ENCODE measurements around the gene CYP2C19.
"Not testable (repeated sequence)": the region's sequence is repeated elsewhere in the genome, so short reads cannot be mapped to it uniquely, and the experiment has no call there.

The CYP2C19 gene

DNA sequence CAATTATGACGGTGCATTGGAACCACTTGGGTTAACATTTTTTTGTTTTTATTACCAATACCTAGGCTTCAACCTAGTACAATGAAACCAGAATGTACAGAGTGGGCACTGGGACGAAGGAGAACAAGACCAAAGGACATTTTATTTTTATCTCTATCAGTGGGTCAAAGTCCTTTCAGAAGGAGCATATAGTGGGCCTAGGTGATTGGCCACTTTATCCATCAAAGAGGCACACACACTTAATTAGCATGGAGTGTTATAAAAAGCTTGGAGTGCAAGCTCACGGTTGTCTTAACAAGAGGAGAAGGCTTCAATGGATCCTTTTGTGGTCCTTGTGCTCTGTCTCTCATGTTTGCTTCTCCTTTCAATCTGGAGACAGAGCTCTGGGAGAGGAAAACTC lies at the start of gene CYP2C19:
Gene CYP2C19, plus strand, starts transcription at position 289 of the 400 bp plus-strand sequence. Its CDS starts 25 bp downstream, at position 314.
- Histone ChIP-seq H3K27ac (ENCODE audit: low read depth, low read length) (no peak within 1 kb of the TSS), H3K4me3 (ENCODE audit: low read depth, low read length) (no peak within 1 kb of the TSS), H3K36me3 (ENCODE audit: control insufficient read depth, insufficient read depth, low read length) (no peaks in the 10 kb centered on the region), H3K4me1 (ENCODE audit: control insufficient read depth, insufficient read depth, low read length) (peaks cover 6% of the 10 kb centered on the region; the same call in 1 of the 2 replicates), H3K9me3 (ENCODE audit: control insufficient read depth, insufficient read depth, low read depth, low read length) (0 out of 2 replicates have a peak, but pooled peaks cover 3% of the 10 kb centered on the region), H3K9ac (ENCODE audit: low read length) (no peak within 1 kb of the TSS), H3K27me3 (ENCODE audit: control insufficient read depth, insufficient read depth, low read length) (no peaks in the 10 kb centered on the region)

DNA sequence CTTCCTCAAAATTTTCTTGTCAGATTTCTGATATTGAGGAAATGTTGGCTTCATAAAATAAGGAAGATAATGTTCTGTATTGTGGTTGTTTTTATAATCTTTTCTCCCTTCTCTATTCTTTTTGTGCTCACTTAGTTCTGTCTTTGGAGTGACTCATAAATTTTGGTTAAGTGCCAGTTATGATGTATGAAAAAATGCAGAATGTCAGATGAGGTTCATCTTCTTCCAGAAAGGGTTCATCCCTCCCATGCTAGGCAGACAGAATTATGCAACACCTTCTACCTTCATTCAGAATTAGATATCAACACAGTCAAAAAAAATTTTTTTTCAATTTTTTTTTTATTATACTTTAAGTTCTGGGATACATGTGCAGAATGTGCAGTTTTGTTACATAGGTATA lies 36.6 kb upstream of the CYP2C19 start:
- no peaks in the 10 kb centered on the region for H3K9me3 ChIP-seq (ENCODE audit: control insufficient read depth, insufficient read depth, low read depth, low read length)
- H3K27me3 ChIP-seq (ENCODE audit: control insufficient read depth, insufficient read depth, low read length), result no peaks in the 10 kb centered on the region
- H3K9ac ChIP-seq (ENCODE audit: low read length), result no peak overlapping the region
- H3K4me1 ChIP-seq (ENCODE audit: control insufficient read depth, insufficient read depth, low read length), result no peaks in the 10 kb centered on the region
- no peaks in the 10 kb centered on the region for H3K36me3 ChIP-seq (ENCODE audit: control insufficient read depth, insufficient read depth, low read length)
- H3K27ac ChIP-seq (ENCODE audit: low read depth, low read length), result no peak overlapping the region
- H3K4me3 ChIP-seq (ENCODE audit: low read depth, low read length), result no peak overlapping the region

DNA sequence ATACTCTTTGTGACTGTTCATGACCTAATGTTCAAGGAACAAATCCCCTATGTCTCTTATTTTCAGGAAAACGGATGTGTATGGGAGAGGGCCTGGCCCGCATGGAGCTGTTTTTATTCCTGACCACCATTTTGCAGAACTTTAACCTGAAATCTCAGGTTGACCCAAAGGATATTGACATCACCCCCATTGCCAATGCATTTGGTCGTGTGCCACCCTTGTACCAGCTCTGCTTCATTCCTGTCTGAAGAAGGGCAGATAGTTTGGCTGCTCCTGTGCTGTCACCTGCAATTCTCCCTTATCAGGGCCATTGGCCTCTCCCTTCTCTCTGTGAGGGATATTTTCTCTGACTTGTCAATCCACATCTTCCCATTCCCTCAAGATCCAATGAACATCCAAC lies 27.3 kb upstream of the CYP2C19 start:
- H3K27me3 ChIP-seq (ENCODE audit: control insufficient read depth, insufficient read depth, low read length), result no peaks in the 10 kb centered on the region
- no peaks in the 10 kb centered on the region for H3K9me3 ChIP-seq (ENCODE audit: control insufficient read depth, insufficient read depth, low read depth, low read length)
- no peak overlapping the region for H3K9ac ChIP-seq (ENCODE audit: low read length)
- no peak overlapping the region for H3K27ac ChIP-seq (ENCODE audit: low read depth, low read length)
- H3K4me1 ChIP-seq (ENCODE audit: control insufficient read depth, insufficient read depth, low read length), result no peaks in the 10 kb centered on the region
- no peaks in the 10 kb centered on the region for H3K36me3 ChIP-seq (ENCODE audit: control insufficient read depth, insufficient read depth, low read length)
- no peak overlapping the region for H3K4me3 ChIP-seq (ENCODE audit: low read depth, low read length)

DNA sequence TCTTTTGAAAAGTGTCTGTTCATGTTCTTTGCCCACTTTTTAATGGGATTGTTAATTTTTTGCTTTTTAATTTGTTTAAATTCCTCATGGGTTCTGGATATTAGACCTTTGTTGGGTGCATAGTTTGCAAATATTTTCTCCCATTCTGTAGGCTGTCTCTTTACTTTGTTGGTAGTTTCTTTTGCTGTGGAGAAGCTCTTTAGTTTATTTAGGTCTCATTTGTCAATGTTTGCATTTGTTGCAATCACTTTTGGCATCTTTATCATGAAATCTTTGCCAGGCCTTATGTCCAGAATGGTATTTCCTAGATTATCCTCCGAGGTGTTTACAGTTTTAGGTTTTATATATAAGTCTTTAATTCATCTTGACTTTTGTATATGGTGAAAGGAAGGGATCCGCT lies 23.9 kb upstream of the CYP2C19 start:
- no peak overlapping the region for H3K27ac ChIP-seq (ENCODE audit: low read depth, low read length)
- H3K9me3 ChIP-seq (ENCODE audit: control insufficient read depth, insufficient read depth, low read depth, low read length), result peaks cover 8% of the 10 kb centered on the region
- no peaks in the 10 kb centered on the region for H3K36me3 ChIP-seq (ENCODE audit: control insufficient read depth, insufficient read depth, low read length)
- H3K4me1 ChIP-seq (ENCODE audit: control insufficient read depth, insufficient read depth, low read length), result no peaks in the 10 kb centered on the region
- H3K4me3 ChIP-seq (ENCODE audit: low read depth, low read length), result no peak overlapping the region
- no peaks in the 10 kb centered on the region for H3K27me3 ChIP-seq (ENCODE audit: control insufficient read depth, insufficient read depth, low read length)
- H3K9ac ChIP-seq (ENCODE audit: low read length), result no peak overlapping the region

DNA sequence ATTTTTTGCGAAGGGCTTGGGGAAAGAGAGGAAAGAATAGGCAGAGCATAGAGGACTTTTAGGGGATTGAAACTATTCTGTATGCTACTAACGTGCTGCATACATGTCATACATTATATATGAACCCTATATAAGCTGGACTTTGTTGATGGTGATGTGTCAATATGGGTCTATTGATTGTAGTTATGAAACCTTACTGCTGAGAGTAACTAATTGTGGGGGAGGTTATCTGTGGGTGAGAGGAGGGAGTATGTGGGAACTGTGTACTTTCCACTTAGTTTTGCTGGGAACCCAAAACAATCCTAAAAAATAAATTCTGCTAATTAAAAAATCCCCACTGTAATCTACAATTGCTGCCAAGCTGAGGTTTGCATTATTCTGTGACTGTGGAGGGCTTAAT lies 15.3 kb upstream of the CYP2C19 start:
- H3K27ac ChIP-seq (ENCODE audit: low read depth, low read length), result no peak overlapping the region
- no peak overlapping the region for H3K4me3 ChIP-seq (ENCODE audit: low read depth, low read length)
- peaks cover 22% of the 10 kb centered on the region for H3K9me3 ChIP-seq (ENCODE audit: control insufficient read depth, insufficient read depth, low read depth, low read length)
- no peak overlapping the region for H3K9ac ChIP-seq (ENCODE audit: low read length)
- no peaks in the 10 kb centered on the region for H3K27me3 ChIP-seq (ENCODE audit: control insufficient read depth, insufficient read depth, low read length)
- no peaks in the 10 kb centered on the region for H3K4me1 ChIP-seq (ENCODE audit: control insufficient read depth, insufficient read depth, low read length)
- no peaks in the 10 kb centered on the region for H3K36me3 ChIP-seq (ENCODE audit: control insufficient read depth, insufficient read depth, low read length)

DNA sequence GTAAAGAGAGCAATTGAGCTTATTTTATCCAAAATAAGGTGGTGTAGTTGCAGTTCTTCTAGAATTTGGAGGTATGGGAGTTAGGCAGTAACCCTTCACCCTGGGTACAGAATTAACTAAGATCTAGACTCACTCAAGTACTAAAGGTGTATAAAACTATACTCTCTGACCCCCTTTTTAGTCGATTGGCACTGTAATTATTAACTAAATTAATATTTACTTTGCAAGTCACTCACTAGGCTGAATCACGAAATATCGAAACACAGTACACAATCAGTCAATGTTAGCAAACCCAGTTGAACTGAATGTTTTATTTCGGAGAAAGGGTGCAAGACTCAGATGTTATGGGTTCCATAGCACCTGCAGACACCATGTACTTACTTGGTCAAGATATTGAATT lies 14.6 kb upstream of the CYP2C19 start:
- H3K9me3 ChIP-seq (ENCODE audit: control insufficient read depth, insufficient read depth, low read depth, low read length), result peaks cover 18% of the 10 kb centered on the region
- H3K4me3 ChIP-seq (ENCODE audit: low read depth, low read length), result no peak overlapping the region
- H3K4me1 ChIP-seq (ENCODE audit: control insufficient read depth, insufficient read depth, low read length), result no peaks in the 10 kb centered on the region
- H3K9ac ChIP-seq (ENCODE audit: low read length), result no peak overlapping the region
- no peak overlapping the region for H3K27ac ChIP-seq (ENCODE audit: low read depth, low read length)
- no peaks in the 10 kb centered on the region for H3K27me3 ChIP-seq (ENCODE audit: control insufficient read depth, insufficient read depth, low read length)
- no peaks in the 10 kb centered on the region for H3K36me3 ChIP-seq (ENCODE audit: control insufficient read depth, insufficient read depth, low read length)

DNA sequence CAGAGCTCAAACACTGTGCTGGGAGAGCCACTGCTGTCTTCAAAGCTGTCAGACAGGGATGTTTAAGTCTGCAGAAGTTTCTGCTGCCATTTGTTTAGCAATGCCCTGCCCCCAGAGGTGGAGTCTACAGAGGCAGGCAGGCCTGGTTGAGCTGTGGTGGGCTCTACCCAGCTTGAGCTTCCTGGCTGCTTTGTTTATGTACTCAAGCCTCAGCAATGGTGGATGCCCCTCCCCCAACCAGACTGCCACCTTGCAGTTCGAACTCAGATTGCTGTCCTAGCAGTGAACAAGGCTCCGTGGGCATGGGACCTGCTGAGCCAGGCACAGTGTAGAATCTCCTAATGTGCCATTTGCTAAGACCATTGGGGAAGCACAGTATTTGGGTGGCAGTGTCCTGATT lies 4.6 kb upstream of the CYP2C19 start:
- Histone ChIP-seq H3K4me1 (ENCODE audit: control insufficient read depth, insufficient read depth, low read length) (peaks cover 6% of the 10 kb centered on the region; the same call in 1 of the 2 replicates), H3K4me3 (ENCODE audit: low read depth, low read length) (peak overlapping the region; percentile 26; the same call in 1 of the 2 replicates), H3K27me3 (ENCODE audit: control insufficient read depth, insufficient read depth, low read length) (no peaks in the 10 kb centered on the region), H3K9me3 (ENCODE audit: control insufficient read depth, insufficient read depth, low read depth, low read length) (0 out of 2 replicates have a peak, but pooled peaks cover 3% of the 10 kb centered on the region), H3K9ac (ENCODE audit: low read length) (no peak overlapping the region), H3K36me3 (ENCODE audit: control insufficient read depth, insufficient read depth, low read length) (no peaks in the 10 kb centered on the region), H3K27ac (ENCODE audit: low read depth, low read length) (no peak overlapping the region)

DNA sequence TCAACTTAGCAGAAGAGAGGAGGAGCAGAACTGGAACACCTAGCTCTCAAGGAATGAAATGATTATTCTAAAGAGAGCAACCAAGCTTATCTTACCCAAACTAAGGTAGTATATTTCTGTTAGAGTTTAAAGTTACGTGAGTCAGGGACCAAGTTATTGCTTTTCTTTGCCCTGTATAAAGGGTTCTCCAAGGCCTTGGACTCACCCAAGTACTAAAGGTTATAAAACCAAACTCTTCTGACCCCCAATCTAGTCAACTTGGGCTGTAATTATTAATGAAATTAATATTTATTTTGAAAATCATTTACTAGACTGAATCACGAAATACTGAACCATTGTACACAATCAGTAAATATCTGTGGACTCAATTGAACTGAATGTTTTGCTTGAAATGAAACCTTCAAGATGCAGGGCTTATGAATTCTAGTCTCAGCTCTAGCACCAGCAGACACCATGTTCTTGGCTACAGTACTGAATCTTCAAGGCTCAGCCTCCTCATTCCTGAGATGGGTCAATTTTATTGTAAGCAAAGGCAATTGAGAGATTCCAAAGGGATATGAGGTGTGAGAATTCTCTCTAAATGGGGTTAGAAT lies 1.8 kb upstream of the CYP2C19 start:
- Histone ChIP-seq H3K4me1 (ENCODE audit: control insufficient read depth, insufficient read depth, low read length) (peaks cover 6% of the 10 kb centered on the region; the same call in 1 of the 2 replicates), H3K27me3 (ENCODE audit: control insufficient read depth, insufficient read depth, low read length) (no peaks in the 10 kb centered on the region), H3K4me3 (ENCODE audit: low read depth, low read length) (no peak overlapping the region), H3K9me3 (ENCODE audit: control insufficient read depth, insufficient read depth, low read depth, low read length) (0 out of 2 replicates have a peak, but pooled peaks cover 3% of the 10 kb centered on the region), H3K36me3 (ENCODE audit: control insufficient read depth, insufficient read depth, low read length) (no peaks in the 10 kb centered on the region), H3K27ac (ENCODE audit: low read depth, low read length) (no peak overlapping the region), H3K9ac (ENCODE audit: low read length) (no peak overlapping the region)

DNA sequence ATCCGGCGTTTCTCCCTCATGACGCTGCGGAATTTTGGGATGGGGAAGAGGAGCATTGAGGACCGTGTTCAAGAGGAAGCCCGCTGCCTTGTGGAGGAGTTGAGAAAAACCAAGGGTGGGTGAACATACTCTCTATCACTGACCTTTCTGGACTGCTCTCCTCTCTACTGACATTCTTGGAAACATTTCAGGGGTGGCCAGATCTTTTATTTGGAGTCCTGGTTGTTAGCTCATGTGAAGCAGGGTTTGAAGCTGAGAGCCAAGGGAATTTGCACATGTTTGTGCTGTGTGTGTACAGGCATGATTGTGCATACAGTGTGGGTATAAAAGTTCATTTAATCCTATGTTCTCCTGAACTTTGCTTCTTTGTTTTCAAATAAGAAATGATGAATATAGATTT lies 12.9 kb downstream of the CYP2C19 start:
- not testable (repeated sequence) for H3K4me3 ChIP-seq (ENCODE audit: low read depth, low read length); H3K27me3 ChIP-seq (ENCODE audit: control insufficient read depth, insufficient read depth, low read length); H3K9ac ChIP-seq (ENCODE audit: low read length); H3K4me1 ChIP-seq (ENCODE audit: control insufficient read depth, insufficient read depth, low read length); H3K9me3 ChIP-seq (ENCODE audit: control insufficient read depth, insufficient read depth, low read depth, low read length); H3K27ac ChIP-seq (ENCODE audit: low read depth, low read length); H3K36me3 ChIP-seq (ENCODE audit: control insufficient read depth, insufficient read depth, low read length)

DNA sequence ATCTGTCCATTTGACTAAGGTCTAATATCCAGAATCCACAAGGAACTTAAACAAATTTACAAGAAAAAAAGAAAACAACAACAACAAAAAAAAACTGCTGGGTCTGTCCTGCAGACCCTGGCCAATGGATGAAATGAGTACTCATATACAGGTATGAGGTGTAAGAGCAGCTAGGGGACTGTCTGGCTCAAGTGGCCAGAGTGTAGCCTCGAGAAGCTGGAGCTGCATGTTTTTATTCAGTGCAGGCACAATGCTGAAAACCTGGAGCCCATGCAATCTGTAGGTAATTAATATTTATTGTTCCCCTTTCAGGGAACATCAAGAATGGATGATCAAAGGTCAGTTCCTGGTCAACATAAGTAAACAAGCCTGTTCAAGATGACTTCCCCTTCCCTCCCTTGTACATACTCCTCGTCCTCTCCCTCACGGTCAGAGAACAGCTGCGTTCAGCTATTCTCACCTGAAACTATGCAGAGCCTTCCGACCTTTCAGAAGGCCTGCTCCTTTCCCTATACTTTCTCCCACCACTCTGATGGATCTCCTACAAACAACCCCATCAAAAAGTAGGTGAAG lies 15.5 kb downstream of the CYP2C19 start:
- Histone ChIP-seq H3K9ac (ENCODE audit: low read length) (no peak overlapping the region), H3K27me3 (ENCODE audit: control insufficient read depth, insufficient read depth, low read length) (no peaks in the 10 kb centered on the region)

DNA sequence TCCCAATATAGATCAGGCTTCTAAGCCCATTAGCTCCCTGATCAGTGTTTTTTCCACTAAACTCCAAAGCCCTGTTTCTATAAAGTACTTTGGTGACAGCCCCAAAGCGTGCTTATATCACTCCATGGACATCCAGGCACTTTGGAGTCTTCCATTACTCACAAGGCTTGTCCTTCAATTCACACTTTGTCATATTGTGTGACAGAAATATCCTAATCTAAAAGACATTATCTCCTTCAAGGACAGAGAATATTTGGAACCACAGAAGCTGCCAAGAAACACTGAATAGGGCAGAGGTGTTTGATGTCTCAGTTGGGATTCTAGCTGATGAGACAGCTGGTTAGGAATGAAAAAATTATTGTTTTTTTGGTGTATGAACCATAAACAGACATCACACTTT lies 18.4 kb downstream of the CYP2C19 start:
- Histone ChIP-seq H3K27me3 (ENCODE audit: control insufficient read depth, insufficient read depth, low read length) (no peaks in the 10 kb centered on the region), H3K4me1 (ENCODE audit: control insufficient read depth, insufficient read depth, low read length) (no peaks in the 10 kb centered on the region), H3K9ac (ENCODE audit: low read length) (no peak overlapping the region), H3K9me3 (ENCODE audit: control insufficient read depth, insufficient read depth, low read depth, low read length) (no peaks in the 10 kb centered on the region), H3K27ac (ENCODE audit: low read depth, low read length) (no peak overlapping the region), H3K36me3 (ENCODE audit: control insufficient read depth, insufficient read depth, low read length) (no peaks in the 10 kb centered on the region), H3K4me3 (ENCODE audit: low read depth, low read length) (no peak overlapping the region)

More for the DNA sequence above, 15.5 kb downstream of the CYP2C19 start:
- no peak overlapping the region for H3K4me3 ChIP-seq (ENCODE audit: low read depth, low read length)
- H3K36me3 ChIP-seq (ENCODE audit: control insufficient read depth, insufficient read depth, low read length), result no peaks in the 10 kb centered on the region
- no peak overlapping the region for H3K27ac ChIP-seq (ENCODE audit: low read depth, low read length)
- no peaks in the 10 kb centered on the region for H3K4me1 ChIP-seq (ENCODE audit: control insufficient read depth, insufficient read depth, low read length)
- no peaks in the 10 kb centered on the region for H3K9me3 ChIP-seq (ENCODE audit: control insufficient read depth, insufficient read depth, low read depth, low read length)

Measured in HUES6 (cell line).